Hepatocyte (in vitro differentiated cells): ENCODE measurements around the gene COL9A2. TPM values are rescaled to one million over a fixed set of nuclear protein-coding genes. Genes with fewer than 3 reads are reported as not detected.

Experiments
- DNase-seq: peaks from one replicate; pipeline ENCODE4 v3.0.0-alpha.2; 2016; ENCODE audit warnings: low spot score
- H2AFZ ChIP-seq: fragments of 200-600 bp; sonication (generic); 2 replicates; pipeline ENCODE4 v1.6.0; 2016; ENCODE audit warnings: antibody characterized with exemption, mild to moderate bottlenecking
- H3K27ac ChIP-seq: fragments of 200-600 bp; sonication (generic); 2 replicates; pipeline ENCODE4 v1.5.1; 2016; ENCODE audit warnings: mild to moderate bottlenecking
- H3K27me3 ChIP-seq: fragments of 200-600 bp; sonication (generic); 2 replicates; pipeline ENCODE4 v1.6.1; 2016
- H3K36me3 ChIP-seq: fragments of 200-600 bp; sonication (generic); replicated peaks from 2 replicates; pipeline ENCODE4 v1.5.1; 2016; ENCODE audit warnings: low read depth; ENCODE audit not compliant: insufficient read depth
- H3K4me1 ChIP-seq: fragments of 200-600 bp; sonication (generic); 2 replicates; pipeline ENCODE4 v1.5.1; 2016; ENCODE audit warnings: mild to moderate bottlenecking, moderate library complexity; ENCODE audit not compliant: insufficient read depth
- H3K4me2 ChIP-seq: fragments of 200-600 bp; sonication (generic); 2 replicates; pipeline ENCODE4 v1.6.0; 2016
- H3K4me3 ChIP-seq: fragments of 200-600 bp; sonication (generic); 2 replicates; pipeline ENCODE4 v1.5.1; 2016; ENCODE audit warnings: mild to moderate bottlenecking
- H3K79me2 ChIP-seq: fragments of 200-600 bp; sonication (generic); 2 replicates; pipeline ENCODE4 v1.6.0; 2017; ENCODE audit warnings: mild to moderate bottlenecking
- H3K9me2 ChIP-seq: fragments of 200-600 bp; sonication (generic); replicated peaks from 2 replicates; pipeline ENCODE4 v1.6.0; 2017; ENCODE audit warnings: mild to moderate bottlenecking; ENCODE audit not compliant: insufficient read depth
- H3K9me3 ChIP-seq: fragments of 200-600 bp; sonication (generic); 2 replicates; pipeline ENCODE4 v1.5.1; 2016; ENCODE audit warnings: low read depth, mild to moderate bottlenecking
- H4K20me1 ChIP-seq: fragments of 200-600 bp; sonication (generic); 2 replicates; pipeline ENCODE4 v1.6.0; 2016; ENCODE audit warnings: mild to moderate bottlenecking; ENCODE audit not compliant: insufficient read depth, poor library complexity, severe bottlenecking
- CTCF ChIP-seq: fragments of 200-600 bp; sonication (generic); IDR thresholded peaks from 2 replicates; pipeline ENCODE4 v1.5.1; 2016; ENCODE audit warnings: antibody characterized with exemption, mild to moderate bottlenecking; ENCODE audit not compliant: poor library complexity
- EZH2 ChIP-seq: fragments of 200-600 bp; sonication (generic); IDR thresholded peaks from 2 replicates; pipeline ENCODE4 v1.6.1; 2016; ENCODE audit warnings: antibody characterized with exemption, mild to moderate bottlenecking, borderline replicate concordance
- EZH2phosphoT487 ChIP-seq: fragments of 200-600 bp; sonication (generic); IDR thresholded peaks from one replicate; pipeline ENCODE4 v1.6.1; 2018; ENCODE audit warnings: antibody characterized with exemption, mild to moderate bottlenecking, low read depth, moderate library complexity; ENCODE audit not compliant: unreplicated experiment, severe bottlenecking
- WGBS: methylation state at CpG from one replicate; pipeline ENCODE4 v1.1.6; 2016; ENCODE audit warnings: low lambda C conversion rate; ENCODE audit errors: missing lambda C conversion rate; 5-methylcytosine and 5-hydroxymethylcytosine counted together
- polyA plus RNA-seq: library from polyadenylated mRNA; unstranded; fragments of >200 nt; fragmentation: Nextera tagmentation; extraction: Ambion mirVana; gene quantifications from 2 replicates; pipeline ENCODE4 v1.2.1, GENCODE V29; 2016
- total RNA-seq: library from RNA; depleted of rRNA; stranded (reverse); fragments of >200 nt; gene quantifications from 2 replicates; pipeline ENCODE4 v1.2.3, GENCODE V29; 2014

COL9A2 gene
- total and polyA plus RNA-seq, 2 experiments from 2014 or later, result 20.6 to 24.9 TPM

GRCh38 chr1:40268211-40268610 is 48.9 kb downstream of the COL9A2 start:
- Histone ChIP-seq H3K36me3 (no peaks in the 10 kb centered on the region), H3K9me3 (no peaks in the 10 kb centered on the region), H4K20me1 (no peaks in the 10 kb centered on the region), H3K27me3 (no peaks in the 10 kb centered on the region), H3K27ac (peak overlapping the region; percentile 29), H2AFZ (no peak overlapping the region), H3K4me3 (no peak overlapping the region), H3K4me2 (no peak overlapping the region), H3K79me2 (peaks cover 27% of the 10 kb centered on the region), H3K9me2 (no peaks in the 10 kb centered on the region), H3K4me1 (no peaks in the 10 kb centered on the region)
- TF ChIP-seq EZH2 (no peak), EZH2phosphoT487 (no peak), CTCF (no peak)
- DNase-seq, result no peak

GRCh38 chr1:40267767-40268187 is 49.3 kb downstream of the COL9A2 start:
- no peaks in the 10 kb centered on the region for H3K4me1 ChIP-seq
- no peak overlapping the region for H3K4me2 ChIP-seq
- no peak for TF ChIP-seq EZH2
- TF ChIP-seq EZH2phosphoT487, result no peak
- no peak for TF ChIP-seq CTCF

DNA sequence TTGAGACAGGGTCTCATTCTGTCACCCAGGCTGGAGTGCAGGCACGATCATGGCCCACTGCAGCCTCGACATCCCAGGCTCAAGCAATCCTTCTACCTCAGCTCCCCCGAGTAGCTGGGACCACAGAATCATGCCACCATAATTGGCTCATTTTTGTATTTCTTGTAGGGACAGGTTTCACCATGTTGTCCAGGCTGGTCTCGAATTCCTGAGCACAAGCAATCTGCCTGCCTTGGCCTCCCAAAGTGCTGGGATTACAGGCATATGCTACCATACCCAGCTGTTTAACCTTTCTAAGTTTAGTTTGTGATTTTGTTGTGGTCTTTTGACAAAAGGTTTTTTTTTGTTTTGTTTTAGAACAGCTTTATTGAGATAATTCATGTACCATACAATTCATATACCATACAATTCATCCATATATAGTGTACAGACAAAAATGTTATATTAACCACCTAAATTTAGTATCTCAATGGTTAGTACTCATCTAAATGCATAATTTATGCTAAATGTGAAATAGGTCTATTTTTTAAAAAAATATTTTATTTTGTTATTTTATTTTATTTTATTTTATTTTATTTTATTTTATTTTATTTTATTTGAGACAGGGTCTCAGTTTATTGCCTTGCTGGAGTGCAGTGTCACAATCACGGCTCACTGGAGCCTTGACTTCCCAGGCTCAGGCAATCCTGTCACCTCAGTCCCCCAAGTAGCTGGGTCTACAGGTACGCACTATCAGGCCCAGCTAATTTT is 50.1 kb downstream of the COL9A2 start:
- Histone ChIP-seq H3K36me3 (no peaks in the 10 kb centered on the region), H3K4me2 (no peak overlapping the region), H3K27me3 (no peaks in the 10 kb centered on the region), H3K9me3 (no peaks in the 10 kb centered on the region), H3K9me2 (no peaks in the 10 kb centered on the region), H4K20me1 (no peaks in the 10 kb centered on the region), H3K4me1 (no peaks in the 10 kb centered on the region), H3K79me2 (peaks cover 36% of the 10 kb centered on the region), H3K27ac (no peak overlapping the region), H3K4me3 (no peak overlapping the region), H2AFZ (no peak overlapping the region)
- TF ChIP-seq CTCF (no peak), EZH2 (no peak), EZH2phosphoT487 (no peak)
- no peak for DNase-seq
- 98% methylated on average over 6 of the region's 6 CpGs for WGBS

More at GRCh38 chr1:40267767-40268187, 49.3 kb downstream of the COL9A2 start:
- H3K4me3 ChIP-seq, result no peak overlapping the region
- H4K20me1 ChIP-seq, result no peaks in the 10 kb centered on the region
- no peak overlapping the region for H2AFZ ChIP-seq
- peaks cover 27% of the 10 kb centered on the region for H3K79me2 ChIP-seq
- no peaks in the 10 kb centered on the region for H3K27me3 ChIP-seq
- H3K9me3 ChIP-seq, result no peaks in the 10 kb centered on the region
- 82% methylated on average over 2 of the region's 2 CpGs for WGBS
- DNase-seq, result no peak
- H3K36me3 ChIP-seq, result no peaks in the 10 kb centered on the region
- H3K27ac ChIP-seq, result no peak overlapping the region
- H3K9me2 ChIP-seq, result no peaks in the 10 kb centered on the region
